KOPT-K1 (cell line): ENCODE results near the gene PIP5K1B.
"Not testable (repeated sequence)": the region's sequence is repeated elsewhere in the genome, so short reads cannot be mapped to it uniquely, and the experiment has no call there.

Experiments
- H3K27ac ChIP-seq: fragments of 200-600 bp; sonication (generic); 2 replicates; pipeline ENCODE4 v1.5.1; 2016; ENCODE audit warnings: antibody characterized with exemption, mild to moderate bottlenecking, low read depth, low read length; ENCODE audit not compliant: poor library complexity, severe bottlenecking
- H3K36me3 ChIP-seq: fragments of 200-600 bp; sonication (generic); 2 replicates; pipeline ENCODE4 v1.5.1; 2017; ENCODE audit warnings: antibody characterized with exemption, mild to moderate bottlenecking, low read length, moderate library complexity; ENCODE audit not compliant: insufficient read depth
- H3K9me3 ChIP-seq: fragments of 200-600 bp; sonication (generic); 2 replicates; pipeline ENCODE4 v1.5.1; 2017; ENCODE audit warnings: antibody characterized with exemption, low read length, mild to moderate bottlenecking; ENCODE audit not compliant: insufficient read depth, poor library complexity, severe bottlenecking

The PIP5K1B gene

GRCh38 chr9:68704814-68705530, at the start of gene PIP5K1B:
Gene PIP5K1B (plus strand): TSS chr9:68705240. CDS start chr9:68822615, 117,375 bp downstream.
- Histone ChIP-seq H3K9me3 (no peaks in the 10 kb centered on the region), H3K36me3 (no peaks in the 10 kb centered on the region), H3K27ac (no peak within 1 kb of the TSS)

GRCh38 chr9:68664036-68664435, 41.0 kb upstream of the PIP5K1B start:
- Histone ChIP-seq H3K36me3 (no peaks in the 10 kb centered on the region), H3K9me3 (no peaks in the 10 kb centered on the region), H3K27ac (no peak overlapping the region)

- Histone ChIP-seq H3K27ac (no peak overlapping the region), H3K9me3 (no peaks in the 10 kb centered on the region), H3K36me3 (no peaks in the 10 kb centered on the region)
These were observed 36.9 kb upstream of the PIP5K1B start for GRCh38 chr9:68668127-68668526.

GRCh38 chr9:68669218-68669617, 35.8 kb upstream of the PIP5K1B start:
- Histone ChIP-seq H3K36me3 (no peaks in the 10 kb centered on the region), H3K27ac (no peak overlapping the region), H3K9me3 (no peaks in the 10 kb centered on the region)

- H3K9me3 ChIP-seq = no peaks in the 10 kb centered on the region
- H3K36me3 ChIP-seq = no peaks in the 10 kb centered on the region
- no peak overlapping the region for H3K27ac ChIP-seq
These were observed 32.8 kb upstream of the PIP5K1B start for GRCh38 chr9:68672215-68672614.

GRCh38 chr9:68672625-68673024, 32.4 kb upstream of the PIP5K1B start:
- Histone ChIP-seq H3K27ac (no peak overlapping the region), H3K9me3 (no peaks in the 10 kb centered on the region), H3K36me3 (no peaks in the 10 kb centered on the region)

- H3K9me3 ChIP-seq = no peaks in the 10 kb centered on the region
- H3K27ac ChIP-seq = no peak overlapping the region
- H3K36me3 ChIP-seq = no peaks in the 10 kb centered on the region
These were observed 26.6 kb upstream of the PIP5K1B start for GRCh38 chr9:68678430-68678829.

- no peaks in the 10 kb centered on the region for H3K9me3 ChIP-seq
- H3K27ac ChIP-seq = no peak overlapping the region
- no peaks in the 10 kb centered on the region for H3K36me3 ChIP-seq
These were observed 21.6 kb upstream of the PIP5K1B start for GRCh38 chr9:68683433-68683832.

GRCh38 chr9:68685213-68685612, 19.8 kb upstream of the PIP5K1B start:
- H3K36me3 ChIP-seq = no peaks in the 10 kb centered on the region
- no peak overlapping the region for H3K27ac ChIP-seq
- no peaks in the 10 kb centered on the region for H3K9me3 ChIP-seq

- H3K36me3 ChIP-seq = no peaks in the 10 kb centered on the region
- no peak overlapping the region for H3K27ac ChIP-seq
- H3K9me3 ChIP-seq = no peaks in the 10 kb centered on the region
These were observed 19.3 kb upstream of the PIP5K1B start for GRCh38 chr9:68685770-68686169.

GRCh38 chr9:68690088-68690487, 15.0 kb upstream of the PIP5K1B start:
- Histone ChIP-seq H3K36me3 (no peaks in the 10 kb centered on the region), H3K27ac (no peak overlapping the region), H3K9me3 (no peaks in the 10 kb centered on the region)

GRCh38 chr9:68692519-68692918, 12.5 kb upstream of the PIP5K1B start:
- Histone ChIP-seq H3K27ac (no peak overlapping the region), H3K9me3 (no peaks in the 10 kb centered on the region), H3K36me3 (no peaks in the 10 kb centered on the region)

GRCh38 chr9:68694125-68694524, 10.9 kb upstream of the PIP5K1B start:
- Histone ChIP-seq H3K27ac (no peak overlapping the region), H3K36me3 (no peaks in the 10 kb centered on the region), H3K9me3 (no peaks in the 10 kb centered on the region)

GRCh38 chr9:68697851-68698250, 7.2 kb upstream of the PIP5K1B start:
- H3K36me3 ChIP-seq = no peaks in the 10 kb centered on the region
- no peaks in the 10 kb centered on the region for H3K9me3 ChIP-seq
- no peak overlapping the region for H3K27ac ChIP-seq

- H3K9me3 ChIP-seq = no peaks in the 10 kb centered on the region
- no peak overlapping the region for H3K27ac ChIP-seq
These were observed 6.0 kb upstream of the PIP5K1B start for GRCh38 chr9:68698943-68699509.

GRCh38 chr9:68699625-68700024, 5.4 kb upstream of the PIP5K1B start:
- not testable (repeated sequence) for H3K9me3 ChIP-seq, H3K27ac ChIP-seq

More at GRCh38 chr9:68698943-68699509, 6.0 kb upstream of the PIP5K1B start:
- no peaks in the 10 kb centered on the region for H3K36me3 ChIP-seq

More at GRCh38 chr9:68699625-68700024, 5.4 kb upstream of the PIP5K1B start:
- not testable (repeated sequence) for H3K36me3 ChIP-seq
